GM12891 (cell line): ENCODE measurements around the gene ST6GALNAC3.

ENCODE experiments used
- POLR2A ChIP-seq: IDR thresholded peaks from 2 replicates; pipeline ENCODE4 v1.6.1; 2011; ENCODE audit warnings: low read depth, low read length, control low read depth
- POLR2AphosphoS5 ChIP-seq: IDR thresholded peaks from 2 replicates; pipeline ENCODE4 v1.6.1; 2011; ENCODE audit warnings: low read depth, low read length, control low read depth
- SPI1 ChIP-seq: IDR thresholded peaks from 2 replicates; pipeline ENCODE4 v1.6.1; 2011; ENCODE audit warnings: low read depth, low read length, control low read depth

DNA sequence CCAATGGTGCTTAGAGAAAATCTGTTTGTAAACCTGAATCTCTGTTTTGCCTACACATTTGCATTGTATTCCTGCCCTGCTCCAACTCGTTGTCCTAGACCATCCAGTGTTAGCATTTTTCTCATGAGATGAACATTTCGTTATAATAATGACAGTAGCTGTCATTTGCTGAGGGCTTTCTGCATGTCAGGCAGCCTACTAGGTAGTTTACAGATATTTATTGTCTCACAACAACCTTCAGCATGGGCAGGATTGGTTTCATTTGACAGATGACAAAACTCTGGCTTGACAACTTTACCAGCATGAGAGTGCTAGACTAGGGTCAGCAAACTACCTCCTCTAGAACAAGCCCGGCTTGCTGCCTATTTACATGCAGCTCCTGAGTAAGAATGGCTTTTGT, 10.1 kb downstream of the ST6GALNAC3 start:
- no peak for TF ChIP-seq POLR2AphosphoS5
- TF ChIP-seq POLR2A, result no peak
- TF ChIP-seq SPI1, result no peak
